22Rv1 (cell line): ENCODE data around the gene KYAT1.

ENCODE experiments used
- CTCF ChIP-seq: fragments of 450-650 bp; IDR thresholded peaks from 2 replicates; pipeline ENCODE4 v1.5.1; 2017; ENCODE audit warnings: mild to moderate bottlenecking
- ZFX ChIP-seq: fragments of 450-650 bp; IDR thresholded peaks from 2 replicates; pipeline ENCODE4 v1.6.1; 2017; ENCODE audit warnings: antibody characterized with exemption, borderline replicate concordance

- TF ChIP-seq CTCF (no peak), ZFX (no peak)
Measured at GRCh38 chr9:128861501-128861900, 20.2 kb downstream of the KYAT1 start.
